Myocyte (in vitro differentiated cells): Measurements from ENCODE around the gene TMEM86B. TPM values are rescaled to one million over a fixed set of nuclear protein-coding genes. Genes with fewer than 3 reads are reported as not detected.
"Not testable (repeated sequence)": the region's sequence is repeated elsewhere in the genome, so short reads cannot be mapped to it uniquely, and the experiment has no call there.

Source experiments
- DNase-seq: peaks from one replicate; pipeline ENCODE4 v3.0.0-alpha.2; 2012; ENCODE audit warnings: low read depth
- total RNA-seq: library from RNA; depleted of rRNA; stranded (reverse); fragments of >200 nt; gene quantifications from 2 replicates; pipeline ENCODE4 v1.2.3, GENCODE V29; 2014

TMEM86B gene
- total RNA-seq, 1 donor from 2014 or later: 0.83 TPM

DNA sequence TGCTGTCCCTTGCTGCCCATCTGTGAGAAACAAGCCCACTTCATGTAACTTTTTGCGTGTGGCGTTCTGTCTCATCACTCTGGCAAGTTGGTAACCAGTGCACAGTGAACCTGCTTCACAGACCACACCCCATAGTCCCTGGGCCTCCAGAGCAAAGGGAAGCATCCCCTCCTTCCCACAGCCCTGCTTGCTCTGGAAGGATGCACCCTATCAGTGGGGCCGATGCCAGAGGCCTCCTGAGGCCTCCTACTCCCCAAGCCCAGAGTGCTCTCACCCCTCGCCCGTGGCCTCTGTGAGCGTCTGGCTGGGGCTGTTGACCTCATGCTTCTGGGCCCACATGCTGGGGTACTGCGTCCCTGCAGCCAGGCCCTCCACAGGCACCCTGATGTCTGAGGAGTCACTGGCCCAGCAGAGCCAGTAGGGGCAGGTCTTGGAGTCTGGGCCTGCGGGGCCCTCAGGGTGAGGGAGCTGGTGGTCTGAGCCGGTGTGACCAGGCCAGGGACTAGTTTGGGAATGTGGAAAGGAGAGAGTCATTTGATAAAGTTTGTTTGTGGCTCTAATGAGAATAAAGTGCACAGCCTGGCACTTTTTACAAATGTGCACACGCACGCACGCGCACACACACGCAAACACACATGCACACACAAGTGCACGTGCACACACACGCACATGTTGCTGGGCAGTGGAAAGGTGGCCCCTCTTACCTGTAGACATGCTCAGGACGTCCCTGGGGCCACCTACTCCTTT is 5.1 kb downstream of the TMEM86B start:
- DNase-seq: no peak

DNA sequence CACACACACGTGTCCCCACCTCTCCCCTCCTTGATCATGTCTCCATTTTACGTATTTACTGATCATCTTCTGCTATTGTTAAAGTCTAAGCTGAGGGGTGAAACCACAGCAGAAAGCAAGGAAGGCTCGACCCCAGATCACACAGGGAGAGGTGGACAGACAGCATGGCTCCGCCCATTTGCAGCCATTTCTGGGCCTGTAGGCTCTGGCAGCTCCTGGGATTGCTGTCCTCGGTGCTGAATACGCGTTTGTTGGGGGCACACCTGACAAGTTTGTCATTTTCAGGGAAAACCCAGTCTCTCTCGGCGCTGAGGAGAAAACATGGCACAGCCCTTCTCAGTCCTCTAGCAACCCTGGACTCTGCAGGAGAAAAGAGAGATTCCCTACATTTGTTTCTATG is 8.0 kb downstream of the TMEM86B start:
- peak; percentile 6 for DNase-seq

DNA sequence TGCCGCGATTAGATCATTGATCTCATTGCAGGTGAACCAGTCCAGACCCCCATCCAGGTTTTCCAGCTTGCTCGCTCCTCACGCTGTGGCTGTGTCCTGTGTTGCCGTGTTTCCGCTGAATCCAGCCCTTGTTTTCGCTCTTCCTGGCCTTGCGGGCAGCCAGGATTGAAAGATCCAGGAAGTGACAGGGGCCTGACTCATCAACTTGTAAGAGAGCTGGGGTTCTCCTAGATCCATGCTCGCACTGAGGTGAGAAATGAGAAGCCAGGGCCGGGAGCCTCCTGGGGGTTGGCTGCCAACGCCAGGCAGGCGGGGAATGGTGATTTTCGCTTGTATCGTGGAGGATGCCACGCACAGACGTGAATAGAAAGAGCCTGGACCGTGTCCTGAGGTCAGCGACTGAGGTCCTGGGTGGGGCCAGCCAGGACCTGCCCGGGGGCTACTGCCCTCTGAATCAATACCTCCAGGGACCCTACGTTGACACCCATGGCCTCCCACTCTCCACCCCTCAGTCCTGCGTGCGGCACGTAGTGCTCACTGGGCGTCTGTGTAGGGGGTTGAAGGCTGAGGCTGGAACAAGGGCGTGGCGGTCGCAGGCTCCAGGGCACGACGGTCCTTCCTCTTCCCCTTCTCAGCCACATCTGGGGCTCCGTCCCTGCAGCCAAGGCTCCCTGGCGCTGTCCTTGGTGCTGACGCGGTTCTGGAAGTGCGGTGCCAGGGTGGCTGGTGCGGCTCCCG is 11.9 kb downstream of the TMEM86B start:
- peak; percentile 93 for DNase-seq

DNA sequence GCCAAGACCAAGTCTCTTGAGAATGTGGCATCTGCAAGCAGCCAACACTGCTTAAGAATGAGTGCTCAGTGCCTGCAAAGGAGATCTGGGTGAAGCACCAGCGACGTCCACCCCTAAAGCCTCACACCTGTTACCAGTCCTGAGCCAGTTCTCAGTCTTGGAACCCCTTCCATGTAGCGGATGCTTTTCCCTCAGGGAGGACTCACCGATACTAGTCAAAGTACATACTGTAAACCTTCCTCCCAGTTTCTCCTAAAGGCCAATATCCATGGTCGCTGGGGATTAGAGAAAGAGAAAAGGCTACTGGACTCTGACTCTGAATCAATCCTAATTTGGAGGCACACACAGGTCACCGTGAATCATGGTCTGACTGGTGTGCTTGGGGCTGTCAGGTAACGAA is 15.0 kb downstream of the TMEM86B start:
- no peak for DNase-seq

DNA sequence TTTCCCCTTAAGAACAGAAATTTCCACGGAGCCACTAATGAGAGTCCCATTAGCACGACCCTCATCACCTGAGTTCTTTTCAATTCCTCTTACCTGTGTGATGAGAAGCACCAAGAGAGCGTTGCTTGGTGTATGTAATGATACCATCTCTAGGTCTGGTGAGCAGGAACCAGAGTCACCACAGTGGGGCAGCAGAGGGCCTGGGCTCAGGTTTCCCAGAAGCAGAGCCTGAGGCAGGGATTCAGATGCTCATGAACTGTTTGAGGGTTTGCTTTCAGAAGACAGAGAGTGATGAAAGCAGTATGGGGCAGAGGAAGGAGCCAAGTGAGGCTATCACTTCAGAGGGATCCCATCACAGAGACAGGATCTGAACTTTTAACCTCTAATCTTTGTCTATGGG is 16.1 kb downstream of the TMEM86B start:
- no peak for DNase-seq

DNA sequence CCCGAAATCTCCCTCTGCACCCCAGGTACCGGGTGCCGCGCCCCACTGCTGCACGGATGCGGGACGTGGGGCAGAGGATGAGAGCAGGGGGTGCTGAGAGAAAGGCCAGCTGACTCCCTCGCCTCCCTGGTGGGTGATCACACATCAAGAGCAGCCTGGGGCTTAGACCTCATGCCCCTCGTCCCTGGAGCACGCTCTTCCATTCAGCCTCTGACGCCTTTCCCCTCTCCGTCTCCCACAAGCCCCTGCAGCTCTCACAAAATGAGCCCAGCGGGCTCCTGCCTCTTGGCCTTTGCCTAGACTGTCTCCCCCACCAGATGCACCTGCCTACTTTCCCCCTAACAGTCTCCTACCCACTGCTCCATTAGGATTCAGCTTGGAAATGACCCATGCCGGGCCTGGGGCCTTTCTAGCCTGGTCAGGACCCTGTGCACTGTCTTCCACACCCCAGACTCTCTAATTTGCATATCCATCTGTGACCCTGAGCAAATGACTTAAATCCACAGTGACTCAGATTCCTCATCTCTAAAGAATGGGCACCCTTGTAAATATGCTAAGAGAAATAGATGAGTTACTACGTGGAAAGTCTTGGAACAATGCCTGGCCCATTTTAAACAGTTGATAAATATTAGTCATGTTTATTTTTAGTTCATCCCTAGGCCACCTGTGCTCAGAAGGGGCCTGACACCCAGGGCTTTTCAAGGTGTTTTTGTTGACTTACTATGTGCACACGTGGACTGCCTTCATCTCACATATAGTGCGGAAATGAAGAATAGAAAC is 18.7 kb downstream of the TMEM86B start:
- peak; percentile 82 for DNase-seq

DNA sequence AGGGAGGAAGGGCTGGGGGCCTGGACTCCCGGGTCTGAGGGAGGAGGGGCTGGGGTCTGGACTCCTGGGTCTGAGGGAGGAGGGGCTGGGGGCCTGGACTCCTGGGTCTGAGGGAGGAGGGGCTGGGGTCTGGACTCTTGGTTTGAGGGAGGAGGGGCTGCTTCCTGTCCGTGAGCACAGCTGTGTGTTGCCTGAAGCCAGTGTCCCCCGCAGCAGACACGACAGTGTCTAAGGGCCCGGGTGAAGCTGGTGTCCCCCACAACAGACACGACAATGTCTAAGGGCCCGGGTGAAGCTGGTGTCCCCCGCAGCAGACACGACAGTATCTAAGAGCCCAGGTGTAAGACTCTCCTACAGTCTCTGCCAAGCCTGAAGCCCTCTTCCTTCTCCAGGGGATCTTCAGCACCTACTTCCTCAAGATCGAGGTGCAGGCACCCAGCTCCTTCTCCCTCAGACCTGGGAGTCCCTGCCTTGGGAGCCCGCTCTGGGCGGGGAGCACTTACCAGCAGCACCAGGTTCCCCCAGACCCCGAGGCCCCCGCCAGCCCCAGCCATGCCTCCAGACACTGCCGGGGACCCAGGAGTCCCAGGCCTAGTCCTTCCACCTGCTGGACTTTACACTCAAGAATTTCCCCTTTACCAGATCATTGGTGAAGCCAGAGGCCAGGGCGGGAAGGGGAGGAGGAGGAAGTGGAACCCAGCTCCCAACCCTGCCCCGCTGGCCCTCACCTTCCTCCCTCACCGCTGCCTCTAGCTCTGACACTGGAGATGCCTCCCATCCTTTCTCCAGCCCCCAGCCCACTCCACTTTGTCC is 19.5 kb downstream of the TMEM86B start, which contains the start of gene PTPRH:
Gene PTPRH, minus strand, starts transcription at position 622 of the 813 bp plus-strand sequence. Its CDS starts 68 bp downstream, at position 554.
- no peak for DNase-seq

DNA sequence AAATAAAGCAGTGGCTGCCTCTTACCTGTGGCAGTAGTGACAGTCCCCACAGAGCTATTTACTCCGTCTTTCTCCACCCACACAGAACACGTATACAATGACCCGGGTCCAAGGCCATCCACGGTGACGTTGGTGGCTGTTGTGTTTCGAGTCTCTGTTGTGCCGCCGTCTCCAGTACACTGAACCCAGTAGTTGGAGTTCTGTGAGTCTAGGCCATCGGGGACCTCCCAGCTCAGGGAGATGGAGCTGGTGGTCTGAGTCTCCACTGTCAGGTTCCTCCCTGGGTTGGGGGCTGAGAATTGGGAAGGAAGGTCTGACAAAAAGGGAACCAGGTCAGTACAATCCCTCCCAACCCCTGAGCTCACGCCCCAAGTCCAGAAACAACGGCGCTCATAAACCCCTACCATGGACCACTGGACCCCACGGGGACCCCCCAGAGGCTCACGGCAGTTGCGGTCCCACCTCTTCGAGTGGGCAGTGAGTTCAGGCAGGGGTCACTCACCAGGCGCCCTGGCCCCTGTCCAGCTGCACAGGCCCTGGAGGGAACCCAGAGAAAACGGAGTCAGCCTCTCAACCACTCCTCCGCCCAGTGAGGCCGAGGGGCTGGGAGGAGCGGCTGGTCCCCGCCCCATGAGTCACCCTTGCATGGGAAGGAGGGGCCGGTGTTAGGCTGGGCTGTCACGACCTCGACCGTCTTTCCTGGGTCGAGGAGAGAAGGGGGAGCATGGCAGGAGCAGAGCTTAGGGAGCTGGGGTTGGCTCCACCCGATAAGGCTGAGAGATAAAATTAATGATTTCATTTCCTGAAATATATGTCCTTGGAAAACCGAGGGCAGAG is 21.7 kb downstream of the TMEM86B start:
- DNase-seq: peak; percentile 83

DNA sequence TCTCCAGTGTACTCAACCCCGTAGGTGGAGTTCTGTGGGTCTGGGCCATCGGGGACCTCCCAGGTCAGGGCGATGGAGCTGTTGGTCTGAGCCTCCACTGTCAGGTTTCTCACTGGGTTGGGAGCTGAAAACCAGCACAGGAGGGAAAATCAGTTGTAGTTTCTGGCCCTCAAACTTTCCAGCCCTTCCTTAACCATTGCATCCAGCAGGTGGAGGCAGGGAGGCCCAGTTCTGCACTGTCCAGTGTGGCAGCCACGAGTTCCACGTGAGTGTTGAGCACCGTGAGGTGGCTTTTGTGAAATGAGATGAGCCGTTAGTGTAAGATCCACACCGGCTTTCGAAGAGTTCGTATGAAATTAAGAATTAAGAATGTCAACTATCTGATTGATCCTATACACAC is 26.4 kb downstream of the TMEM86B start:
- DNase-seq: not testable (repeated sequence)

DNA sequence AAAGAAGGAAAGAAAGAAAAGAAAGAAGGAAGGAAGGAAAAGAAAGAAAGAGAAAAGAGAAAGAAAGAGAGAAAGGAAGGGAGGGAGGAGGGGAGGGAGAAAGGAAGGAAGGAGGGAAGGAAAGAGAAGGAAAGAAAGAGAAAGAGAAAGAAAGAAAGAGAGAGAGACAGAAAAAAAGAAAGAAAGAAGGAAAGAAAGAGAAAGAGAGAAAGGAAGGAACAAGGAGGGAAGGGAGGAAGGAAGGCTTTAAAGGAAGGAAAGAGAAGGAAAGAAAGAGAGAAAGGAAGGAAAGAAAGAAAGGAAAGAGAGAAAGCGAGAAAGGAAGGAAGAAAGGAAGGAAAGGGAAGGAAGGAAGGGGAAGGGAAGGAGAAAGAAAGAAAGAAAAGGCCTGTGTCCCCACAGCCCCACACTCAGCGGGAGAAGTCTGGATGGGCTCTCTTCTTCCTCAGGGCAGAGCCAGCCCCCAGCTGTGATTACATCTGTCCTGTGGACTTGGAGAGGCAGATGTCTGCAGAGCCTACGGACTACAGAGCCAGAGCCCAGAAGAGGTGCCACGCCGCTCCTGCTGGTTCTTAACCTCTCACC is 28.9 kb downstream of the TMEM86B start:
- DNase-seq: no peak

DNA sequence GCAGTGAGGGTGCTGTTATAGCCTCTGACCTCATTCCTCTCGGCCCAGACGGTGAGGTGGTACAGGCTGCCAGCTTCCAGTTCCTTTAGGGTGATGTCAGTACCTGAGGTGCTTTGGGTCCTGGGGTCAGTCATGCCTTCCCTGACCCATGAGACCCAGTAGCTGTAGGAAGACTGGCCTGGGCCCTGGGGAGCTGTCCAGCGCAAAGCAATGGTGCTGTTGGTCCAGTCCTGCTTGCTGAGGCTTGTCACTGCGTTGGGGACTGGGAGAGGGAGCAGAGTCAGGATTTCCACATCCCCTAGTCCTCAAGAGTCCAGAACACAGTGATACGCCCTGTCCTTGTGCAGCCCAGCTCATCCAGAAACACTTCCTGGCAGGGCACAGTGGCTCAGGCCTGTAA is 29.9 kb downstream of the TMEM86B start:
- DNase-seq: no peak

DNA sequence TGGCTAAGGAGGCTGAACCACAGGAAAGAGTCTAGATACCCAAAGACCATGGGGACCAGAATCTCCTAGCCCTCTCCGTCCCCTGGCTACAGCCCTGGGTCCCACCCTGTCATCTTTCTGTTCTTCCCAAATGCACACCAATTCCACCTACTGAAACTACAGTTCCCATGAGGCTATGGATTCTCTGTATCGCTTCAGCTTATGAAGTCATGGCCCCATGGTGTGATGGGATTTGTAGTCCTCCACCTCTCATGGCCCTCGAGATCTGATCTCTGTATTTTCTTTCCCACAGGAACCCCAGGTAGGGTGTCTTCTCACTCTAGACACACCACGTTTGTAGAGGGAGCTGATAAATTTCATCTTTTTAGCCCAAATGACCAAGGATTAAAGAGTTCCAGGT is 31.0 kb downstream of the TMEM86B start:
- DNase-seq: no peak

DNA sequence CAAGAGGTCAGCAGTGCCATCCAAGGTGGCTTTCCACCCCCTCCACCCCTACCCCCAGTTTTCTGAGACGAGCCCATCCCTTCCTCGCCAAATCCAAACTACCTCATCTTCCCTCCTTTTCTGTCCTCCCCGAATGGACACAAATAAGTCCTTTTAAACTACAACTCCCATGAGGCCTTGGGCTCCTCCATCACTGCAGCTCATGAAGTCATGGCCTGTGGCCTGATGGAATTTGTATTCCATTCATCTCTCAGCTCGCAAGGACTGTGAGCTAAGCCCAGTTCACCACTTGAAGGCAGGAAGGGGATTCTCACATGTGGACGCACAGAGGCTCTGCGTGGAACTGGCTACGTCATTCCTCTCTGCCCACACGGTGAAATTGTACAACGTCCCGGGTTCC is 31.8 kb downstream of the TMEM86B start:
- DNase-seq: no peak

DNA sequence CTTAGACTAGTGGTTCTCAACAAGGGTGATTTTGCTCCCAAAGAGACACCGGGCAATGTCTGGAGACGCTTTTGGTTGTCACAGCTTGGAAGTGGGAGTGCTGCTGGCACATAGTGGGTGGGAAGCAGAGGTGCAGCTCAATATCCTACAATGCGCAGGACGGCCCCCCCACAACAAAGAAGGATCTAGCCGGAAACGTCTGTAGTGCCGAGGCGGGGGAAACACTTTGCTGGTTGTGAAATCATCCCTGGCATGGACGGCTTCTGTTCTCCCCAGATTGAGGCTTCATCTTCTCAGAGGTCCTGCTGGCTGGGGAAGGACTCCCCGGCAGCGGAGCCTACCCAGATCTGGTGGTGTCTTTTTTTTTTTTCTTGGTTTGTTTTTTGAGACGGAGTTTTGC is 35.1 kb downstream of the TMEM86B start:
- no peak for DNase-seq

DNA sequence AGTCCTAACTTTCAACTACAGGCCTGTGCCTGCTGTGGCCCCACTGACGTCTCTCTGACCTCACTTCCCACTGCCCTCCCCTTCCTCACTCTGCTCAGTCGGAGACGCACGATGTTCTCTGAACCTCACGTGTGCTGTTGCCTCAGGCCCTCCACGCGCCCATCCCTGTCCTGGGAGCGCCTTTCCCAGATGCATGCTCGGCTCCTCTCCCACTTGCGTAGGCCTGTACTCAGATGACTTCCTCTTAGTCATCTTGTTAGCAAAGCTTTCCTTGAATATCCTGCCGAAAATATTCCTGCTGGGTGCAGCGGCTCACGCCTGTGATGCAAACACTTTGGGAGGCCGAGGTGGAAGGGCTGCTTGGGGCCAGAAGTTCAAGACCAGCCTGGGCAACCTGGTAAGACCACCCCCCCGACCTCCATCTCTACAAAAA is 39.1 kb downstream of the TMEM86B start:
- peak; percentile 41 for DNase-seq

DNA sequence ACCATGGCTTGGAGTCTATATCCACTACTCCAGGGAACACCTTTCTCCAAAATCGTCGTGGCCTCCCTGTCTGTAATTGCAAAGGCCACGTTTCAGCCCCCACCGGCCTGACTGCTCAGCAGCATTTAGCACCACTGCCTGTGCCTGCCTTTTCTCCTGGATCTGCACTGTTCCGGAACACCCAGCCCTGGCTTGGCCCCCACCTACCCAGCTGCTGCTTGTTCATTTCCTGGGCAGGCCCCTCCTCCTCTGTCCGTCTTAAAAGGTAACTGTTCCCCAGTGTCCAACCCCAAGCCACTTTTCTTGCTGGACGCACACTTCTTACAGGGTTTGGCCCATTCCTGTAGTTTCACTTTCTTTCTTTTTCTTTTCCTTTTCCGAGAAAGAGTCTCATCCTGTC is 39.9 kb downstream of the TMEM86B start:
- no peak for DNase-seq

DNA sequence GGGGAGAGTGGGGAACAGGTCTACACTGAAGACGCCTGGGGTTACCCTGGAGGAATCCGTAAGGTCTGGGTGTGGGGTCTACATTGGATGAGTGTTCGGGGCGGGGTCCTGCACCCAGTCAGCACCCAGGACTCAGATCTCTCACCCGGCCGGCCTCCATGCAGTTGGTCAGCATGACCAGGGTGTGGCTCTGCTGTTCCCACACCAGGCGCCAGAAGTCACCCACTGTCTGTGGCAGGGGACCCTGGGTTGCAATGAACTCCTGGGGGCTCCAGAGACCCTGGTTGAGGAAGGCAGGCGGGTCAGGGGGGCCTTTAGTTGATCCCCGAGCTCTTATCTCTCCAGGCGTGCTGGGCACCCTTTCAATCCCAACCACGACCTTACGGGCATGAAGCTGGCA is 42.5 kb downstream of the TMEM86B start:
- no peak for DNase-seq

DNA sequence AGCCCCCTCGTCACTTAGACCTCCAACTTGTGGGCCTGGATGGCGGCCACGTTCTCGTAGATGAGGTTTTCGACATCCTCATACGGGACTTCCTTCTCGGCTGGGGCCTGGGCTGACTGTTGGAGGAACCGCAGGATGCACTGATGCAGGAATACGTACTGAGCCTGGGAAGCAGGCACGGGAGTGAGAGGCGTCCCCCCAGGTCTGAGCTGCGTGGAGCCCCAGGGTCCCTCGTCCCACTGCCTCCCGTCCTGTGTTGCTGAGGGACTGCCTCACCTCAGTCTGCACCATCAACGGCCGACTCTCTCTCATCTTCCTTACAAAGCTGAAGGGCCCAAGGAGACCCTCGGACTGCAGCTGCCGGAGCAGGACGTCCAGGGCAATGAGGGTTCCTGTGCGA is 46.8 kb downstream of the TMEM86B start:
- no peak for DNase-seq

DNA sequence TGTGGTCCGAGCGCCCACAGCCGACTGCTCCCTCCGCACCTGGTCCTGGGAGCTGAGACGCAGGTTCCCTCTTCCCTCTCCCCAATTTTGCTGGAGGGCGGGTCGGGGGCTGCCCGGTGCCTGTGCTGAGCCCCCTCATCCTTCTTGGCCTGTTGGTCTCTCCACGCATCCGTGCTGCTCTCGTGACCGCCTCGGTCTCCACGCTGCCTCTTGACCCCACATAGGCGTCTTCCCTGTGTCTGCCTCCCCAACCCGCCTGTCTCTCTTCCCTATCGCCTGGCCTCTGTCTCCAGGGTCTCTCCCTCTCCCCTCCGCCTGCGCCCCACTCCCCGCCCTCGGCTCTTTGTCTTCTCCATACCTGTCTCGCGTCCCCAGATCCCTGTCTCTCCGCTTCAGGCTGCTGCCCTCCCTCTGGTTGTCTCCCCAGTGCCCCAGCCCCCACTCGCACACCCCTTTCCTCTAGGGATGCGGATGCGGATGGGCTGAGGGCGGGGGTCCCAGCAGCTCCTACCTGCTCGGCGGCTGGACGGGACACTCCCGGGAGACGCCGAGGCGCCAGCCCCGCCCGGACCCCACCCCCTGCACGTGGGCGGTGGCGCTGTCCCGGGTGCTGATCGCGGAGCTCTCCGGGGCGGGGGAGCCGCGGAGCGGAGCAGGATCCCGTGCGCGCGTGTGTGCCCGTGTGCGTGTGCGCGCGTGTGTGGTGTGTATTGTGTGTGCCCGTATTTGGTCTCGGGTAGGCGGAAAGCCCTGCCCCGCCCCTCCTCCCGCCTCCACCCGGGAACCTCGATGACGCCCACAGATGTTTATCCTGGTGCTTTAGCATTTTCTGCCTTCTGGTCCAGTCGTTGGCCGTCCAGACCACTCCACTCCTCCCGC is 48.7 kb downstream of the TMEM86B start, which contains the start of gene SYT5:
Gene SYT5, minus strand, starts transcription at position 684 of the 879 bp plus-strand sequence. CDS start 1,248 bp downstream, outside the sequence.
- peak; percentile 33 for DNase-seq
